ENCODE results near the gene GIMAP8.

GRCh38 chr7:150402671-150403321, 47.6 kb upstream of the GIMAP8 start:
- TF ChIP-seq, protein P1, sequence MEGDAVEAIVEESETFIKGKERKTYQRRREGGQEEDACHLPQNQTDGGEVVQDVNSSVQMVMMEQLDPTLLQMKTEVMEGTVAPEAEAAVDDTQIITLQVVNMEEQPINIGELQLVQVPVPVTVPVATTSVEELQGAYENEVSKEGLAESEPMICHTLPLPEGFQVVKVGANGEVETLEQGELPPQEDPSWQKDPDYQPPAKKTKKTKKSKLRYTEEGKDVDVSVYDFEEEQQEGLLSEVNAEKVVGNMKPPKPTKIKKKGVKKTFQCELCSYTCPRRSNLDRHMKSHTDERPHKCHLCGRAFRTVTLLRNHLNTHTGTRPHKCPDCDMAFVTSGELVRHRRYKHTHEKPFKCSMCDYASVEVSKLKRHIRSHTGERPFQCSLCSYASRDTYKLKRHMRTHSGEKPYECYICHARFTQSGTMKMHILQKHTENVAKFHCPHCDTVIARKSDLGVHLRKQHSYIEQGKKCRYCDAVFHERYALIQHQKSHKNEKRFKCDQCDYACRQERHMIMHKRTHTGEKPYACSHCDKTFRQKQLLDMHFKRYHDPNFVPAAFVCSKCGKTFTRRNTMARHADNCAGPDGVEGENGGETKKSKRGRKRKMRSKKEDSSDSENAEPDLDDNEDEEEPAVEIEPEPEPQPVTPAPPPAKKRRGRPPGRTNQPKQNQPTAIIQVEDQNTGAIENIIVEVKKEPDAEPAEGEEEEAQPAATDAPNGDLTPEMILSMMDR (IDR thresholded peaks at IDR 0.05), result no peak
- no peak for TF ChIP-seq POLR2A (IDR thresholded peaks at IDR 0.05)
